IPS-18a (cell line): ENCODE measurements around the gene UBE2O.

ENCODE experiments used
- H3K27ac ChIP-seq: one replicate; pipeline ENCODE4 v1.5.1; 2013; ENCODE audit warnings: low read length
- H3K27me3 ChIP-seq: one replicate; pipeline ENCODE4 v1.6.1; 2013; ENCODE audit warnings: mild to moderate bottlenecking, low read length; ENCODE audit not compliant: control insufficient read depth, insufficient read depth
- H3K36me3 ChIP-seq: one replicate; pipeline ENCODE4 v1.6.1; 2013; ENCODE audit warnings: low read depth, low read length; ENCODE audit not compliant: control insufficient read depth
- H3K4me1 ChIP-seq: one replicate; pipeline ENCODE4 v1.6.1; 2013; ENCODE audit warnings: low read depth, low read length; ENCODE audit not compliant: control insufficient read depth
- H3K4me3 ChIP-seq: one replicate; pipeline ENCODE4 v1.5.1; 2013; ENCODE audit warnings: low read length
- H3K9ac ChIP-seq: one replicate; pipeline ENCODE4 v1.6.1; 2013; ENCODE audit warnings: mild to moderate bottlenecking, low read length, moderate library complexity
- H3K9me3 ChIP-seq: one replicate; pipeline ENCODE4 v1.6.1; 2013; ENCODE audit warnings: low read depth, low read length; ENCODE audit not compliant: control insufficient read depth

The UBE2O gene

GRCh38 chr17:76442341-76443338, 10.3 kb downstream of the UBE2O start:
- peaks cover 72% of the 10 kb centered on the region for H3K4me1 ChIP-seq

GRCh38 chr17:76441686-76442340, 11.1 kb downstream of the UBE2O start:
- H3K4me1 ChIP-seq, result peaks cover 64% of the 10 kb centered on the region
- no peaks in the 10 kb centered on the region for H3K9me3 ChIP-seq

More at GRCh38 chr17:76442341-76443338, 10.3 kb downstream of the UBE2O start:
- H3K27ac ChIP-seq, result no peak overlapping the region
- H3K9ac ChIP-seq, result no peak overlapping the region
- no peaks in the 10 kb centered on the region for H3K9me3 ChIP-seq
- H3K4me3 ChIP-seq, result no peak overlapping the region
- no peaks in the 10 kb centered on the region for H3K27me3 ChIP-seq
- no peaks in the 10 kb centered on the region for H3K36me3 ChIP-seq

GRCh38 chr17:76440751-76441362, 12.1 kb downstream of the UBE2O start:
- Histone ChIP-seq H3K36me3 (no peaks in the 10 kb centered on the region), H3K27me3 (no peaks in the 10 kb centered on the region), H3K27ac (peak overlapping the region; percentile 2), H3K4me1 (peaks cover 54% of the 10 kb centered on the region), H3K9ac (no peak overlapping the region), H3K9me3 (no peaks in the 10 kb centered on the region), H3K4me3 (no peak overlapping the region)

More at GRCh38 chr17:76441686-76442340, 11.1 kb downstream of the UBE2O start:
- Histone ChIP-seq H3K27ac (no peak overlapping the region), H3K36me3 (no peaks in the 10 kb centered on the region), H3K9ac (no peak overlapping the region), H3K27me3 (no peaks in the 10 kb centered on the region), H3K4me3 (no peak overlapping the region)

GRCh38 chr17:76439314-76439928, 13.5 kb downstream of the UBE2O start:
- no peak overlapping the region for H3K4me3 ChIP-seq
- no peaks in the 10 kb centered on the region for H3K27me3 ChIP-seq
- H3K27ac ChIP-seq, result no peak overlapping the region
- H3K4me1 ChIP-seq, result peaks cover 40% of the 10 kb centered on the region
- no peaks in the 10 kb centered on the region for H3K9me3 ChIP-seq
- H3K9ac ChIP-seq, result no peak overlapping the region
- H3K36me3 ChIP-seq, result no peaks in the 10 kb centered on the region

- no peak overlapping the region for H3K9ac ChIP-seq
- no peaks in the 10 kb centered on the region for H3K27me3 ChIP-seq
- no peak overlapping the region for H3K27ac ChIP-seq
- H3K36me3 ChIP-seq, result no peaks in the 10 kb centered on the region
- H3K4me1 ChIP-seq, result peaks cover 36% of the 10 kb centered on the region
- H3K4me3 ChIP-seq, result no peak overlapping the region
- H3K9me3 ChIP-seq, result no peaks in the 10 kb centered on the region
Observed at GRCh38 chr17:76438906-76439305, 14.0 kb downstream of the UBE2O start.

GRCh38 chr17:76437467-76438402, 15.2 kb downstream of the UBE2O start:
- Histone ChIP-seq H3K27me3 (no peaks in the 10 kb centered on the region), H3K36me3 (no peaks in the 10 kb centered on the region), H3K4me3 (no peak overlapping the region), H3K9me3 (no peaks in the 10 kb centered on the region), H3K4me1 (peaks cover 30% of the 10 kb centered on the region), H3K27ac (no peak overlapping the region), H3K9ac (no peak overlapping the region)

- Histone ChIP-seq H3K4me1 (peaks cover 21% of the 10 kb centered on the region), H3K27me3 (no peaks in the 10 kb centered on the region), H3K4me3 (no peak overlapping the region), H3K9me3 (no peaks in the 10 kb centered on the region), H3K27ac (no peak overlapping the region), H3K9ac (no peak overlapping the region), H3K36me3 (no peaks in the 10 kb centered on the region)
Observed at GRCh38 chr17:76435751-76436150, 17.2 kb downstream of the UBE2O start.

- Histone ChIP-seq H3K4me3 (no peak overlapping the region), H3K27ac (no peak overlapping the region), H3K9ac (no peak overlapping the region), H3K9me3 (no peaks in the 10 kb centered on the region), H3K36me3 (no peaks in the 10 kb centered on the region), H3K4me1 (peaks cover 20% of the 10 kb centered on the region), H3K27me3 (no peaks in the 10 kb centered on the region)
Observed at GRCh38 chr17:76434870-76435269, 18.1 kb downstream of the UBE2O start.

- no peak overlapping the region for H3K27ac ChIP-seq
- peaks cover 14% of the 10 kb centered on the region for H3K4me1 ChIP-seq
- H3K9ac ChIP-seq, result no peak overlapping the region
- H3K36me3 ChIP-seq, result no peaks in the 10 kb centered on the region
- H3K4me3 ChIP-seq, result no peak overlapping the region
- no peaks in the 10 kb centered on the region for H3K9me3 ChIP-seq
- no peaks in the 10 kb centered on the region for H3K27me3 ChIP-seq
Observed at GRCh38 chr17:76433693-76434092, 19.3 kb downstream of the UBE2O start.

- Histone ChIP-seq H3K27me3 (no peaks in the 10 kb centered on the region), H3K9ac (no peak overlapping the region), H3K4me1 (peaks cover 14% of the 10 kb centered on the region), H3K4me3 (no peak overlapping the region), H3K9me3 (no peaks in the 10 kb centered on the region), H3K27ac (no peak overlapping the region), H3K36me3 (no peaks in the 10 kb centered on the region)
Observed at GRCh38 chr17:76432712-76433336, 20.1 kb downstream of the UBE2O start.
